Measurements from ENCODE around the gene IGSF6. TPM values are rescaled to one million over a fixed set of nuclear protein-coding genes. Genes with fewer than 3 reads are reported as not detected.
"Not testable (repeated sequence)": the region's sequence is repeated elsewhere in the genome, so short reads cannot be mapped to it uniquely, and the experiment has no call there.

The IGSF6 gene
- total RNA-seq, 1 donor from 2014 or later = 0.04 TPM

DNA sequence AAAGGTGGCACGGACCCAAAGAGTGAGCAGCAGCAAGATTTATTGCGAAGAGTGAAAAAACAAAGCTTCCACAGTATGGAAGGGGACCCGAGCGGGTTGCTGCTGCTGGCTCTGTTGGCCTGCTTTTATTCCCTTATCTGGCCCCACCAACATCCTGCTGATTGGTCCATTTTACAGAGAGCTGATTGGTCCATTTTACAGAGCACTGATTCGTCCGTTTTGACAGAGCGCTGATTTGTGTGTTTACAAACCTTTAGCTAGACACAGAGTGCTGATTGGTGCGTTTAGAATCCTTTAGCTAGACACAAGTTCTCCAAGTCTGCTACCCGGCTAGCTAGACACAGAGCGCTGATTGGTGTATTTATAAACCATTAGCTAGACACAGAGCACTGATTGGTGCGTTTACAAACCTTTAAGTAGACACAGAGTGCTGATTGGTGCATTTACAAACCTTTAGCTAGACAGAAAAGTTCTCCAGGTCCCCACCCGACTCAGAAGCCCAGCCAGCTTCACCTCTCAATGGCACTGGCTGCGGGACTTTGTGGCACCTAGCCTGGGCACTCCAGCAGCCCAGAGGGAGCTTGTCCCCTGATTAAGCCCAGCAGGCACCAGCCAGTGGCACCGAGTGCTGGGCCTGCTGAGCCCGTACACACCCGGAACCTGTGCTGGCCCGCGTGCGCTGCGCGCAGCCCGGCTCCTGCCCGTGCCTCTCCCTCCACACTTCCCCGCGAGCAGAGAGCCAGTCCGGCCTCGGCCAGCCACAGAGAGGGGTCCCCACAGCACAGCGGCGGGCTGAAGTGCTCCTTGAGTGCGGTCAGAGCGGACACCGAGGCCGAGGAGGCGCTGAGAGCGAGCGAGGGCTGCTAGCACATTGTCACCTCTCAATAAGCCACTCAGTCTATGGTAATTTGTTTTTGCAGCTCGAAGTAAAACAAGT lies 15.1 kb downstream of the IGSF6 start:
- no peak for DNase-seq (ENCODE audit: low read depth)
- no peaks in the 10 kb centered on the region for H3K27me3 ChIP-seq (ENCODE audit: control insufficient read depth, insufficient read depth, low read length)
- TF ChIP-seq, protein P1, sequence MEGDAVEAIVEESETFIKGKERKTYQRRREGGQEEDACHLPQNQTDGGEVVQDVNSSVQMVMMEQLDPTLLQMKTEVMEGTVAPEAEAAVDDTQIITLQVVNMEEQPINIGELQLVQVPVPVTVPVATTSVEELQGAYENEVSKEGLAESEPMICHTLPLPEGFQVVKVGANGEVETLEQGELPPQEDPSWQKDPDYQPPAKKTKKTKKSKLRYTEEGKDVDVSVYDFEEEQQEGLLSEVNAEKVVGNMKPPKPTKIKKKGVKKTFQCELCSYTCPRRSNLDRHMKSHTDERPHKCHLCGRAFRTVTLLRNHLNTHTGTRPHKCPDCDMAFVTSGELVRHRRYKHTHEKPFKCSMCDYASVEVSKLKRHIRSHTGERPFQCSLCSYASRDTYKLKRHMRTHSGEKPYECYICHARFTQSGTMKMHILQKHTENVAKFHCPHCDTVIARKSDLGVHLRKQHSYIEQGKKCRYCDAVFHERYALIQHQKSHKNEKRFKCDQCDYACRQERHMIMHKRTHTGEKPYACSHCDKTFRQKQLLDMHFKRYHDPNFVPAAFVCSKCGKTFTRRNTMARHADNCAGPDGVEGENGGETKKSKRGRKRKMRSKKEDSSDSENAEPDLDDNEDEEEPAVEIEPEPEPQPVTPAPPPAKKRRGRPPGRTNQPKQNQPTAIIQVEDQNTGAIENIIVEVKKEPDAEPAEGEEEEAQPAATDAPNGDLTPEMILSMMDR (IDR thresholded peaks at IDR 0.05; ENCODE audit: insufficient read depth, low read length, poor library complexity, severe bottlenecking) = no peak

DNA sequence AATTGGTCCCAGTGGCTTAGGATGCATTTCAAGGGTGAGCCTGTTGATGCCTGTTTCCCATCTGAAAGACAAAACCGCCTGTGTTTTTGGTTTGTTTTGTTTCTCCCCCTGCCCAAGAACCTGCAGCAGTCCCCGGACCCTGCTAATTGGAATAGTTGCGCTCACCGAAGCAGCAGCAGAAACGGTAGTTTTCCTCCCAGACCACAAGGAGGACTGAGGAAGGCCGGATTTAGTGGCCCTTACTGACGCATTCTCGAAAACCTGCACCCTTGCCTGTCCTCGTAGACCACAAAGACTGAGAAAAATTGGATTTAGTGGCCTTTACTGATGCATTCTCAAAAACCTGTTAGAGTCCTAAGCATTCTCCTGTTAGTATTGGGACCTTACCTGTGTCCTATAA lies 16.7 kb downstream of the IGSF6 start:
- H3K4me3 ChIP-seq (ENCODE audit: low read depth, low read length); DNase-seq (ENCODE audit: low read depth); H3K36me3 ChIP-seq (ENCODE audit: control insufficient read depth, insufficient read depth, low read length); H3K27me3 ChIP-seq (ENCODE audit: control insufficient read depth, insufficient read depth, low read length): not testable (repeated sequence)

More for the DNA sequence above, 15.1 kb downstream of the IGSF6 start:
- Histone ChIP-seq H3K36me3 (ENCODE audit: control insufficient read depth, insufficient read depth, low read length) (no peaks in the 10 kb centered on the region), H3K4me3 (ENCODE audit: low read depth, low read length) (no peak overlapping the region)

DNA sequence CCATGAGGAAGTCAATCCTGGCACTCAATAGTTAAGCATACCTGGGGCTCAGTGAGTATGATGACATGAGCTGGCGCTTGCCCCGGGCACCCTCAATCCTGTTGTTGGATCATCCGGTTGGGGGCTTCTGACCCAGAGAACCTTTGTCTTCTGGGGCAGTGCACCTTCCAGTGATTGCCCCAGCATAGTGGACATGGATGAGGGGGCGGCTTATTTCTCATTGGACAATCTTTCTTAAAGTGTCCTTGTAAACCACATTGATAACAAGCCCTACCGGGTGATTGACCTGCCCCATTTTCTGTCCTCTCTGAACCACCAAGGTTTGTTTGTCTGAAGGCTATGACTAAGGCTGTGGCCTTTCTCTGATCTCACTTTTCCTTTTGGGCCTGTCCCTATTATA lies 18.2 kb downstream of the IGSF6 start:
- Histone ChIP-seq H3K4me3 (ENCODE audit: low read depth, low read length) (no peak overlapping the region), H3K27me3 (ENCODE audit: control insufficient read depth, insufficient read depth, low read length) (no peaks in the 10 kb centered on the region), H3K36me3 (ENCODE audit: control insufficient read depth, insufficient read depth, low read length) (peaks cover 2% of the 10 kb centered on the region)
- no peak for DNase-seq (ENCODE audit: low read depth)
- TF ChIP-seq, protein P1 (IDR thresholded peaks at IDR 0.05; ENCODE audit: insufficient read depth, low read length, poor library complexity, severe bottlenecking) = no peak

DNA sequence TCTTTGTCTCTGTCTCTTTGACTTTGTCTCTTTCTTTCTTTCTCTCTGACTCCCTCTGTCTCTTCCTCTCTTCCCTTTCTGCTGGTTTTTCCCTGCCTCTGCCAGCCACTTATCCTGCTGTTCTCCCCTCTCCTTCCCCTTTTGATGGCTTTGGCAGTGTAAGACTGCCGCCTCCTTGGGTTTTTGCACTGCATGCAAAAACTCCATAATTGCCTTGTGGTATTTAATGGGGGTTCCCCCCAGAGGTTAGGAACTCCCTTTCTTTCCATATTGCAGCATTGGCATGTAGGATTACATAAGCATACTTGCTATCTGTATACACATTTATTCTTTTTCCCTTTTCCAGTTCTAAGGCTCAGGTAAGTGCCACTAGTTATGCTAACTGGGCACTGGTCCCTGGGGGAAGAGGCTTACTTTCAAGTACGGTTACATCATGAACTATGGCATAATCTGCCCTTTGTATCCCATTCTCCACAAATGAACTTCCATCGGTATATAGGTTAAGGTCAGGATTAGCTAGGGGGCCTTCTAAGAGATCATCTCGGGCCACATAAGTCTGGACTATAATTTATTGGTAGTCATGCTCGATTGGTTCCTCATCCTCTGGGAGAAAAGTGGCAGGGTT lies 20.3 kb downstream of the IGSF6 start:
- not testable (repeated sequence) for H3K36me3 ChIP-seq (ENCODE audit: control insufficient read depth, insufficient read depth, low read length); H3K4me3 ChIP-seq (ENCODE audit: low read depth, low read length); H3K27me3 ChIP-seq (ENCODE audit: control insufficient read depth, insufficient read depth, low read length); DNase-seq (ENCODE audit: low read depth)

DNA sequence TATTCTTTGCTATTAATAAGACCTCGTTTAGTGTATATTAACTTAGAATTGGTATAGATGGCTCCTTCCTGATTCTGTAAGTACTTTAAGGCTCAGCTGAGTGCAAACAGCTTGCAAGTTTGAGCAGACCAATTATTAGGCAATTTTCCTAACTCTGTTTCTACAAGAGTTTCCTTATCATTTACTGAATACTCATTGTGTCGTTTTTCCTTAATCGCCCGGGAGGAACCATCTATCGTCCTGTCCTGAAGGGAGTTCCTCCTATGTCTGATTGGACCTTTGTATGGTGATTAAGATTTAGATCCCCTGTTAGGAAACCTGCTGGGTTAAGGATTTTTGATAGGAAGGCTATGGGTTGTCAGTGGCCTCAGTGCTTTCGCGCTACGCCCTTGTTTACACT lies 21.0 kb downstream of the IGSF6 start:
- H3K27me3 ChIP-seq (ENCODE audit: control insufficient read depth, insufficient read depth, low read length); H3K36me3 ChIP-seq (ENCODE audit: control insufficient read depth, insufficient read depth, low read length); H3K4me3 ChIP-seq (ENCODE audit: low read depth, low read length); DNase-seq (ENCODE audit: low read depth): not testable (repeated sequence)

DNA sequence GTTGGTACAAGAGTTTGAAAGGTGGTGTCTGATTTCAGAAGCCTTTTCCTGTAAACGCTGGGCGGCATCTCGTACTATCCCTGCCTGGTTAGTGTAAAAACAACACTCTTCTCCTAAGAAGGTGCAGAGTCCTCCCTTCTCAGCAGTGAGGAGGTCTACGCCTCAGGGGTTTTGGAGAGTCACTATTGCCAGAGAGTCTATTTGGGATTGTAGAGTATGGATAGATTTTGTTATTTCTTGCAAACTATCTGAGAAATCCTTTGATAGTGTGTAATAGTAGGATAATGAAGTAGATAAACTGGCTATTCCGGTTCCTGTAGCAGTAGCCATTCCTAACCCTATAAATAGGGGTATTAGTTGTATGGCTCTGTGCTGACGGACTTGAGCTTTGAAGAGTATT lies 21.5 kb downstream of the IGSF6 start:
- DNase-seq (ENCODE audit: low read depth); H3K27me3 ChIP-seq (ENCODE audit: control insufficient read depth, insufficient read depth, low read length); H3K36me3 ChIP-seq (ENCODE audit: control insufficient read depth, insufficient read depth, low read length); H3K4me3 ChIP-seq (ENCODE audit: low read depth, low read length): not testable (repeated sequence)

DNA sequence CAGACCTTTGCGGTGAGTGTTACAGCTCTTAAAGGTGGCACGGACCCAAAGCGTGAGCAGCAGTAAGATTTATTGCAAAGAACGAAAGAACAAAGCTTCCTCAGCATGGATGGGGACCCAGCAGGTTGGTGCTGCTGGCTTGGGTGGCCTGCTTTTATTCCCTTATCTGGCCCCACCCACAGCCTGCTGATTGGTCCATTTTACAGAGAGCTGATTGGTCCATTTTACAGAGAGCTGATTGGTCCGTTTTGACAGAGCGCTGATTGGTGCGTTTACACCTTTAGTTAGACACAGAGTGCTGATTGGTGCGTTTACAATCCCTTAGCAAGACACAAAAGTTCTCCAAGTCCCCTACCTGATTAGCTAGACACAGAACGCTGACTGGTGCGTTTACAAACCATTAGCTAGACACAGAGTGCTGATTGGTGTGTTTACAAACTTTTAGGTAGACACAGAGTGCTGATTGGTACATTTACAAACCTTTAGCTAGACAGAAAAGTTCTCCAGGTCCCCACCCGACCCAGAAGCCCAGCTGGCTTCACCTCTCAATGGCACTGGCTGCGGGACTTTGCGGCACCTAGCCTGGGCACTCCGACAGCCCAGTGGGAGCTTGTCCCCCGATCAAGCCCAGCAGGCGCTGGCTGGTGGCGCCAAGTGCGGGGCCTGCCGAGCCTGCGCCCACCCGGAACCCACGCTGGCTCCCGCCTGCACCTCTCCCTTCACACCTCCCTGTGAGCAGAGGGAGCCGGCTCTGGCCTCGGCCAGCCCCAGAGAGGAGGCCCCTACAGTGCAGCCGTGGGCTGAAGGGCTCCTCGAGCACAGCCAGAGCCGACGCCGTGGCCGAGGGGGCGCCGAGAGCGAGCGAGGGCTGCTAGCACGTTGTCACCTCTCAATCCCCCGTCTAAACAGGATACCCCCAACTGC lies 22.5 kb downstream of the IGSF6 start:
- H3K36me3 ChIP-seq (ENCODE audit: control insufficient read depth, insufficient read depth, low read length); DNase-seq (ENCODE audit: low read depth); H3K27me3 ChIP-seq (ENCODE audit: control insufficient read depth, insufficient read depth, low read length); H3K4me3 ChIP-seq (ENCODE audit: low read depth, low read length): not testable (repeated sequence)

DNA sequence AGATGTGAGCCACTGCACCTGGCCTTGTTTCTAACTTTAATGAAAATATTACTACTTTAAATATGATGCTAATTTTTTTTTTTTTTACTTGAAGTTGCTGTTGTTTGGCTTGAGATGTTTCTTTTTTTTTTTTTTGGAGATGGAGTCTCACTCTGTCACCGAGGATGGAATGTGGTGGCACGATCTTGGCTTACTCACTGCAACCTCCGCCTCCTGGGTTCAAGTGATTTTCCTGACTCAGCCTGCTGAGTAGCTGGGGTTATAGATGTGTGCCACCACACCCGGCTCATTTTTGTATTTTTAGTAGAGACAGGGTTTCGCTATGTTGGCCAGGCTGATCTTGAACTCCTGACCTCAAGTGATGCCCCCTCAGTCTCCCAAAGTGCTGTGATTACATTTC lies 23.6 kb downstream of the IGSF6 start:
- Histone ChIP-seq H3K36me3 (ENCODE audit: control insufficient read depth, insufficient read depth, low read length) (peaks cover 2% of the 10 kb centered on the region), H3K27me3 (ENCODE audit: control insufficient read depth, insufficient read depth, low read length) (no peaks in the 10 kb centered on the region), H3K4me3 (ENCODE audit: low read depth, low read length) (no peak overlapping the region)
- DNase-seq (ENCODE audit: low read depth) = no peak
- TF ChIP-seq, protein P1 (IDR thresholded peaks at IDR 0.05; ENCODE audit: insufficient read depth, low read length, poor library complexity, severe bottlenecking) = no peak

Data from kidney epithelial cell (primary cell).